H1 (cell line): Measurements from ENCODE around the gene TPPP. TPM values are rescaled to one million over a fixed set of nuclear protein-coding genes. Genes with fewer than 3 reads are reported as not detected.

Experiments used
- CTCF ChIA-PET: fragments of 300-600 bp; sonication (Branson Sonifier 250); formaldehyde crosslinking; loops from one replicate; lab custom pipeline; 2021; ENCODE audit not compliant: partially characterized antibody; lab: Charles Lee
- POLR2A ChIA-PET: fragments of 300-600 bp; sonication (Branson Sonifier 250); formaldehyde crosslinking; loops from one replicate; lab custom pipeline; 2021; ENCODE audit warnings: inconsistent platforms; ENCODE audit not compliant: partially characterized antibody; lab: Charles Lee
- DNase-seq, 2 experiments: peaks; one replicate each; pipeline versions ENCODE4 v3.0.0 to v3.0.0-alpha.2; 2010 to 2022; ENCODE audit warnings: low spot score in 2 of 2, low read depth in 1 of 2, mixed read lengths in 1 of 2
- FAIRE-seq: peaks from 2 replicates; lab custom pipeline; 2011; peaks lifted over from hg19 to GRCh38; lab: Jason Lieb, UNC
- H2AFZ ChIP-seq: 2 replicates; pipeline ENCODE4 v1.8.1; 2012; ENCODE audit warnings: low read length, inconsistent platforms
- H2AK5ac ChIP-seq: 2 replicates; pipeline ENCODE4 v1.6.1; 2013; ENCODE audit warnings: low read depth, low read length
- H2BK120ac ChIP-seq: replicated peaks from 2 replicates; pipeline ENCODE3; 2013; ENCODE audit warnings: low read depth, low read length, inconsistent platforms
- H2BK12ac ChIP-seq: 2 replicates; pipeline ENCODE4 v1.6.1; 2013; ENCODE audit warnings: low read depth, low read length
- H2BK15ac ChIP-seq: 2 replicates; pipeline ENCODE4 v1.6.1; 2013; ENCODE audit warnings: low read length
- H2BK20ac ChIP-seq: 2 replicates; pipeline ENCODE4 v1.6.1; 2013; ENCODE audit warnings: low read length
- H2BK5ac ChIP-seq: 2 replicates; pipeline ENCODE4 v1.6.1; 2013; ENCODE audit warnings: low read depth, low read length
- H3K14ac ChIP-seq: 2 replicates; pipeline ENCODE4 v1.6.1; 2013; ENCODE audit warnings: inconsistent platforms; ENCODE audit not compliant: insufficient read length
- H3K18ac ChIP-seq: 2 replicates; pipeline ENCODE4 v1.6.1; 2013; ENCODE audit warnings: low read length; ENCODE audit errors: extremely low read depth
- H3K23ac ChIP-seq: 2 replicates; pipeline ENCODE4 v1.6.1; 2013; ENCODE audit warnings: inconsistent platforms; ENCODE audit not compliant: insufficient read length
- H3K23me2 ChIP-seq: 2 replicates; pipeline ENCODE4 v1.6.1; 2013; ENCODE audit warnings: low read depth, low read length
- H3K27ac ChIP-seq: 2 replicates; pipeline ENCODE4 v1.6.1; 2011; ENCODE audit warnings: low read depth, low read length, inconsistent platforms
- H3K27me3 ChIP-seq, 4 experiments: replicated peaks in 1 of 4; 1 replicate in 1 of 4; 2 replicates in 3 of 4; pipeline versions ENCODE4 v1.6.1 to v1.8.1; 2011 to 2013; ENCODE audit warnings: low read length in 3 of 4, mild to moderate bottlenecking in 3 of 4, inconsistent platforms in 2 of 4, mixed read lengths in 2 of 4, moderate library complexity in 1 of 4; ENCODE audit not compliant: control insufficient read depth in 3 of 4, insufficient read depth in 3 of 4; ENCODE audit errors: extremely low read depth in 1 of 4
- H3K36me3 ChIP-seq, 4 experiments: 2 replicates each; pipeline versions ENCODE4 v1.6.1 to v1.8.1; 2011 to 2013; ENCODE audit warnings: mild to moderate bottlenecking in 4 of 4, low read length in 3 of 4, moderate library complexity in 2 of 4, control low read depth in 1 of 4, inconsistent platforms in 1 of 4; ENCODE audit not compliant: insufficient read depth in 4 of 4, control insufficient read depth in 2 of 4
- H3K4ac ChIP-seq: replicated peaks from 2 replicates; pipeline ENCODE3; 2013; ENCODE audit warnings: low read length, low read depth, mixed read lengths, inconsistent platforms; ENCODE audit not compliant: insufficient read length
- H3K4me1 ChIP-seq, 4 experiments: replicated peaks in 1 of 4; 1 replicate in 1 of 4; 2 replicates in 3 of 4; pipeline versions ENCODE4 v1.6.1 to v1.8.1; 2011 to 2013; ENCODE audit warnings: low read length in 3 of 4, inconsistent platforms in 2 of 4, mixed read lengths in 1 of 4; ENCODE audit not compliant: insufficient read depth in 4 of 4, control insufficient read depth in 3 of 4
- H3K4me2 ChIP-seq, 2 experiments: 2 replicates each; pipeline versions ENCODE4 v1.6.1 to v1.8.1; 2011 to 2013; ENCODE audit warnings: low read depth in 2 of 2, low read length in 2 of 2, control low read depth in 1 of 2, inconsistent platforms in 1 of 2, mild to moderate bottlenecking in 1 of 2; ENCODE audit not compliant: insufficient read depth in 1 of 2
- H3K4me3 ChIP-seq, 4 experiments: fragments of 200-600, 300-600 bp in 1 of 4; sonication (generic), shearing (Covaris generic), sonication (Bioruptor Twin) in 1 of 4; 2 replicates each; pipeline versions ENCODE4 v1.5.1 to v1.8.1; 2011 to 2016; ENCODE audit warnings: low read length in 4 of 4, low read depth in 3 of 4, control low read depth in 2 of 4, inconsistent platforms in 2 of 4, mild to moderate bottlenecking in 2 of 4, mixed read lengths in 1 of 4, moderate library complexity in 1 of 4; ENCODE audit not compliant: insufficient read depth in 2 of 4; ENCODE audit errors: extremely low read depth in 1 of 4
- H3K56ac ChIP-seq: replicated peaks from 2 replicates; pipeline ENCODE3; 2013; ENCODE audit warnings: low read depth, mild to moderate bottlenecking, mixed read lengths, low read length, inconsistent platforms; ENCODE audit not compliant: insufficient read length
- H3K79me1 ChIP-seq: 2 replicates; pipeline ENCODE4 v1.6.1; 2013; ENCODE audit warnings: low read depth, low read length, control low read depth
- H3K79me2 ChIP-seq, 2 experiments: 2 replicates each; pipeline versions ENCODE4 v1.6.1 to v1.8.1; 2012 to 2013; ENCODE audit warnings: low read length in 2 of 2, mild to moderate bottlenecking in 2 of 2, inconsistent platforms in 1 of 2; ENCODE audit not compliant: insufficient read depth in 2 of 2, control insufficient read depth in 1 of 2
- H3K9ac ChIP-seq, 4 experiments: replicated peaks in 1 of 4; 1 replicate in 1 of 4; 2 replicates in 3 of 4; pipeline versions ENCODE4 v1.6.1 to v1.8.1; 2011 to 2013; ENCODE audit warnings: low read depth in 3 of 4, low read length in 3 of 4, control low read depth in 2 of 4, mild to moderate bottlenecking in 2 of 4, moderate library complexity in 2 of 4, inconsistent platforms in 1 of 4; ENCODE audit errors: extremely low read depth in 1 of 4
- H3K9me3 ChIP-seq, 2 experiments: 2 replicates each; pipeline versions ENCODE4 v1.6.1 to v1.8.1; 2012 to 2013; ENCODE audit warnings: mild to moderate bottlenecking in 2 of 2, moderate library complexity in 2 of 2, control low read depth in 1 of 2, inconsistent platforms in 1 of 2, low read depth in 1 of 2, low read length in 1 of 2, mixed read lengths in 1 of 2; ENCODE audit not compliant: insufficient read depth in 2 of 2
- H4K20me1 ChIP-seq, 2 experiments: replicated peaks in 1 of 2; 2 replicates each; pipeline versions ENCODE3 to v1.8.1; 2011 to 2013; ENCODE audit warnings: inconsistent platforms in 2 of 2, low read length in 2 of 2, mild to moderate bottlenecking in 1 of 2; ENCODE audit not compliant: insufficient read depth in 2 of 2, control insufficient read depth in 1 of 2
- H4K5ac ChIP-seq: 2 replicates; pipeline ENCODE4 v1.6.1; 2013; ENCODE audit warnings: low read length, low read depth, mixed read lengths, inconsistent platforms; ENCODE audit not compliant: insufficient read length
- H4K8ac ChIP-seq: 2 replicates; pipeline ENCODE4 v1.8.0; 2013; ENCODE audit warnings: mild to moderate bottlenecking, moderate library complexity, low read length, inconsistent platforms; ENCODE audit not compliant: insufficient read depth; ENCODE audit errors: extremely low read depth
- H4K91ac ChIP-seq: replicated peaks from 2 replicates; pipeline ENCODE3; 2013; ENCODE audit warnings: low read length, mixed read lengths, inconsistent platforms; ENCODE audit not compliant: insufficient read length
- BRCA1 ChIP-seq: IDR thresholded peaks from 2 replicates; pipeline ENCODE4 v1.6.1; 2012; ENCODE audit warnings: low read depth, low read length, improper control_type of control experiment
- CBX8 ChIP-seq: fragments of 300-800, 300-1000 bp; sonication (generic); IDR thresholded peaks from 2 replicates; pipeline ENCODE4 v1.7.1; 2016; ENCODE audit warnings: low read depth, low read length, borderline replicate concordance
- KDM4A ChIP-seq: IDR thresholded peaks from one replicate; pipeline ENCODE4 v1.7.1; 2012; ENCODE audit warnings: low read depth, mild to moderate bottlenecking, moderate library complexity, low read length, inconsistent platforms; ENCODE audit not compliant: severe bottlenecking
- POLR2A ChIP-seq, 2 experiments: IDR thresholded peaks; 1 replicate in 1 of 2; 2 replicates in 1 of 2; pipeline ENCODE4 v1.6.1; 2011; ENCODE audit warnings: low read depth in 2 of 2, low read length in 2 of 2, mild to moderate bottlenecking in 2 of 2; ENCODE audit errors: control extremely low read depth in 1 of 2
- SAP30 ChIP-seq: fragments of 300-600 bp; sonication (generic); IDR thresholded peaks from 2 replicates; pipeline ENCODE4 v1.7.1; 2012; ENCODE audit warnings: low read length, moderate library complexity, mild to moderate bottlenecking, inconsistent platforms; ENCODE audit not compliant: insufficient read depth, insufficient replicate concordance
- SIX5 ChIP-seq: IDR thresholded peaks from 2 replicates; pipeline ENCODE4 v1.6.1; 2011; ENCODE audit warnings: mild to moderate bottlenecking, low read depth, low read length
- SRF ChIP-seq: IDR thresholded peaks from 2 replicates; pipeline ENCODE4 v1.6.1; 2011; ENCODE audit warnings: mild to moderate bottlenecking, low read depth, low read length, moderate library complexity
- SUZ12 ChIP-seq: fragments of 200-600 bp; sonication (generic); IDR thresholded peaks from 2 replicates; pipeline ENCODE4 v1.6.1; 2012; ENCODE audit warnings: mild to moderate bottlenecking, inconsistent platforms, low read length, moderate library complexity, mixed read lengths
- TAF7 ChIP-seq: optimal IDR thresholded peaks from 2 replicates; pipeline ENCODE3; 2011; ENCODE audit warnings: low read depth, mild to moderate bottlenecking, inconsistent platforms, low read length, moderate library complexity, borderline replicate concordance
- TBP ChIP-seq: IDR thresholded peaks from 2 replicates; pipeline ENCODE4 v1.6.1; 2011; ENCODE audit warnings: low read depth, low read length, improper control_type of control experiment
- WGBS, 2 experiments: shearing (Covaris generic) in 1 of 2; methylation state at CpG; one replicate each; pipeline versions ENCODE4 v1.1.6 to v1.1.7; 2013 to 2015; ENCODE audit warnings: low lambda C conversion rate in 2 of 2, mixed read lengths in 2 of 2, inconsistent platforms in 1 of 2, low coverage in 1 of 2, missing lambda C conversion rate in 1 of 2; ENCODE audit not compliant: insufficient replicate concordance in 2 of 2, insufficient coverage in 1 of 2, insufficient read length in 1 of 2; ENCODE audit errors: extremely low coverage in 1 of 2, missing lambda C conversion rate in 1 of 2; 5-methylcytosine and 5-hydroxymethylcytosine counted together
- polyA plus RNA-seq, 7 experiments: library from polyadenylated mRNA; depleted of rRNA in 3 of 7; stranded (reverse) in 5 of 7; unstranded in 2 of 7; fragments of >200 nt in 5 of 7; fragments of 200-250 nt in 2 of 7; gene quantifications; 1 replicate in 5 of 7; 2 replicates in 1 of 7; 4 replicates in 1 of 7; pipeline versions ENCODE4 v1.2.1 to v1.2.3, GENCODE V29; 2011 to 2013; ENCODE audit warnings: missing spikeins in 2 of 7, mixed read lengths in 2 of 7
- total RNA-seq: library from RNA; stranded (reverse); fragmentation: NEBNext Ultra II Directional; extraction: Animal tissue kit (Norgen Biotek cat#: 25700); gene quantifications from 2 replicates; pipeline ENCODE4 v1.2.1, GENCODE V29; 2021
- TF ChIP-seq, protein P1 (sequence below), 3 experiments: IDR thresholded peaks; 1 replicate in 2 of 3; 2 replicates in 1 of 3; pipeline versions ENCODE4 v1.5.1 to v1.6.1; 2011; ENCODE audit warnings: low read length in 3 of 3, mild to moderate bottlenecking in 3 of 3, inconsistent platforms in 2 of 3, low read depth in 1 of 3, moderate library complexity in 1 of 3; ENCODE audit not compliant: insufficient read depth in 1 of 3; ENCODE audit errors: control extremely low read depth in 1 of 3

Gene TPPP
- total and polyA plus RNA-seq, 2 of the 8 experiments (the other 6 are each of a cell fraction or from before 2014, with no cell fraction given), result 0.36 to 0.93 TPM

DNA sequence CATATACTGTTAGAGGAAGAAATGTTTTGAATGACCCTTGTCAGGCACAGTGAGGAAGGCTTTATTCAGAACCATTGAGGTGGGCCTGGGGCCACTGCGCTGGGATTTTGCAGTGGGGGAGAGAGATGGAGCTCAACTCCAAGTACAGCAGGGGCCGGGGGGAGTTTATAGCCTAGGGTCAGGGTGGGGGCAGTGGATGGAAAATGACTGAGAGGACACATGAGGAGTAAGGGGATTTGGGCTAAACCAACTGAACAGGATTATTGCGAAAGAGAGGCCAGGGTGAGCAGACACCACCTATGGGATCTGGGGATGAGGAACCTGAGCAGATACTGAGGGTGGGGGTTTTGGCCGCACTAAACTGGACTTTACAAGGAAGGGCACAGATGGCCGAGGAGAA, 74.7 kb downstream of the TPPP start:
- WGBS, 2 experiments, result 93% methylated on average over 5 of the region's 5 CpGs; no CpG with 5 or more reads in 1 of the 2 experiments
- no peak overlapping the region for H2BK15ac ChIP-seq
- TF ChIP-seq SRF, result no peak
- no peak for TF ChIP-seq KDM4A
- TF ChIP-seq BRCA1, result no peak
- TF ChIP-seq SUZ12, result no peak
- no peak for TF ChIP-seq TAF7
- TF ChIP-seq CBX8, result no peak
- TF ChIP-seq, protein P1, sequence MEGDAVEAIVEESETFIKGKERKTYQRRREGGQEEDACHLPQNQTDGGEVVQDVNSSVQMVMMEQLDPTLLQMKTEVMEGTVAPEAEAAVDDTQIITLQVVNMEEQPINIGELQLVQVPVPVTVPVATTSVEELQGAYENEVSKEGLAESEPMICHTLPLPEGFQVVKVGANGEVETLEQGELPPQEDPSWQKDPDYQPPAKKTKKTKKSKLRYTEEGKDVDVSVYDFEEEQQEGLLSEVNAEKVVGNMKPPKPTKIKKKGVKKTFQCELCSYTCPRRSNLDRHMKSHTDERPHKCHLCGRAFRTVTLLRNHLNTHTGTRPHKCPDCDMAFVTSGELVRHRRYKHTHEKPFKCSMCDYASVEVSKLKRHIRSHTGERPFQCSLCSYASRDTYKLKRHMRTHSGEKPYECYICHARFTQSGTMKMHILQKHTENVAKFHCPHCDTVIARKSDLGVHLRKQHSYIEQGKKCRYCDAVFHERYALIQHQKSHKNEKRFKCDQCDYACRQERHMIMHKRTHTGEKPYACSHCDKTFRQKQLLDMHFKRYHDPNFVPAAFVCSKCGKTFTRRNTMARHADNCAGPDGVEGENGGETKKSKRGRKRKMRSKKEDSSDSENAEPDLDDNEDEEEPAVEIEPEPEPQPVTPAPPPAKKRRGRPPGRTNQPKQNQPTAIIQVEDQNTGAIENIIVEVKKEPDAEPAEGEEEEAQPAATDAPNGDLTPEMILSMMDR (IDR thresholded peaks at IDR 0.05; ENCODE audit: control extremely low read depth in 1 of 3, insufficient read depth in 1 of 3, low read depth in 1 of 3, low read length in 3 of 3), result no peak
- no peak for TF ChIP-seq TBP
- TF ChIP-seq SAP30, result no peak
- no peak for TF ChIP-seq SIX5
- TF ChIP-seq POLR2A (IDR thresholded peaks at IDR 0.05; ENCODE audit: control extremely low read depth in 1 of 2, low read depth in 2 of 2, low read length in 2 of 2), result no peak

More for the DNA sequence above, 74.7 kb downstream of the TPPP start:
- Histone ChIP-seq H3K4ac (no peak overlapping the region), H3K4me3 (no peak overlapping the region), H3K9ac (no peak overlapping the region), H2BK12ac (no peak overlapping the region), H3K56ac (no peak overlapping the region), H3K79me1 (peaks cover 17% of the 10 kb centered on the region), H2BK20ac (no peak overlapping the region), H4K20me1 (peaks cover 5 to 18% of the 10 kb centered on the region in 2 experiments), H3K23ac (no peak overlapping the region), H3K27ac (no peak overlapping the region), H2BK5ac (no peak overlapping the region), H4K5ac (no peak overlapping the region), H3K9me3 (no peaks in the 10 kb centered on the region), H3K14ac (no peak overlapping the region), H2AK5ac (no peak overlapping the region), H4K91ac (no peak overlapping the region), H3K36me3 (peaks cover 13 to 26% (median 24%) of the 10 kb centered on the region in 4 experiments), H2AFZ (no peak overlapping the region), H3K18ac (no peak overlapping the region), H3K27me3 (no peaks in the 10 kb centered on the region), H3K23me2 (no peaks in the 10 kb centered on the region; the same call in 1 of the 2 replicates), H2BK120ac (no peak overlapping the region), H4K8ac (no peak overlapping the region), H3K4me1 (no peaks in the 10 kb centered on the region), H3K79me2 (peaks cover 7 to 46% of the 10 kb centered on the region in 2 experiments), H3K4me2 (no peak overlapping the region)
- ChIA-PET POLR2A (no interaction called here), CTCF (no interaction called here)
- FAIRE-seq (no peak), DNase-seq (peak in 1 of 2 experiments; percentile 20)
